GM04504 (cell line): ENCODE data around the gene NAGA.
"Not testable (repeated sequence)": the region's sequence is repeated elsewhere in the genome, so short reads cannot be mapped to it uniquely, and the experiment has no call there.

Experiments
- DNase-seq: peaks from one replicate; pipeline ENCODE4 v3.0.0-alpha.2; 2012; ENCODE audit warnings: low read depth

The NAGA gene

DNA sequence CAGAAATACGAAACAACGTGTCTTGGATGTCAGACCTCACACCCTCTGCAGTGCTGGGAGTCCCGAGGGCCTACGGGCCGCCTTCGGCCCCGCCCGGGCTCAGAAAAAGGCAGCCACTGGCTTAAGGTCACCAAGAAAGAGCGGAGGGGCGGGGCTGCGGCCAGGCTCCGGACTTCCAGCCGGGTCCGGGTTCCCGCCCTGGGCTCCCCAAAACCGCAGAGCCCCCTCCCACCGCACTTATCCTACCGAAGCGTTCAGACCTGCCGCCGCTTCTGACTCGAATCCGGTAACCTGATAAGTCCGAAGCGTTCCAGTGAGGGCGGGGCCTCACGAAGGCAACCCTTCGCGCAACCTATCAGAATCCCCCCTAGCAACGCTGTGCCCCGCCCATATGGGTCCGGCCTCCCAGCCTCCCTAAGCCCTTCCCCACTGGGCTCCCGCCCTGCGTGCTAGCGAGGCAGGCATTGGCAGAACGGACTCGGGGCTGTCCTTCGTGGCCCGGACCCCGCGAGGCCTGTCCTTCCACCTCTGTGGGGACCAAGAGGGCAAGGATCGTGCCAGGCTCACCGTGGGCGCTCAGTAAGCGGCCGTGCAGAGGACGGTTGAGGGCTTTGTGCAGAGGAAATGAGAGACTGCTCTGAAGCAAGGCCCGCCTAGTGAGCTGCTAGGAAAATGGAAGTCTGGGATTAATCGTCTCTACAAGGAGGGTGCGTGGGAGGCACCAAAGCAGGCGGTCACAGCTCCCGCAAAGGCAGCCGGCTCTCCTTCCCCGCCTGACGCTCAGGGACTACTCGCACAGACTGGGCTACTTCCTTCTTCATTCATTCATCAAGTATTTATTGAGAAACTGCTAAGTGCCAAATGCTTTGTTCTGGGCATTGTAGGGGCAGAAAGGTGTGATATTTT is at the start of gene NAGA:
Gene NAGA, minus strand, starts transcription at position 296 of the 906 bp plus-strand sequence. CDS start 515 bp downstream, outside the sequence.
- DNase-seq: peak; percentile 88

GRCh38 chr22:42116848-42117424 is 46.3 kb upstream of the NAGA start:
- no peak for DNase-seq

- not testable (repeated sequence) for DNase-seq
Observed at GRCh38 chr22:42115420-42115830, 44.8 kb upstream of the NAGA start.

DNA sequence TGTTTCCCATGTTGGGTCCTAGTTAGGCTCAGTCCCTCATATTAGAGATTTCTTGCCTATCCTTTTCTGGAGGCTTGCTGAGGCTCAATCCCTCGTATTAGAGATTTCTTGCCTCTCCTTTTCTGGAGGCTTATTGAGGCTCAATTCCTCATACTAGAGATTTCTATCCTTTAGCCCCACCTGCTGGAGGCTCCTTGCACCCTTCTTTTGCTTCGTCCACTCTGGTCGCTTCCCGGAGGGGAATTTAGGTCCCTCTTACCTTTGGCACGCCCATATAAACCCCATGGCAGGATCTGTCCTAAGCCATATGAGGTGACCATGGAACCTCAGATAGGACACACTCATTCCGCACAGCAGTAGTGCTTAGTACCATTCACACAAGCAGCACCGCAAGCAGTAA is 44.1 kb upstream of the NAGA start:
- no peak for DNase-seq

GRCh38 chr22:42112793-42113192 is 42.2 kb upstream of the NAGA start:
- DNase-seq: not testable (repeated sequence)

DNA sequence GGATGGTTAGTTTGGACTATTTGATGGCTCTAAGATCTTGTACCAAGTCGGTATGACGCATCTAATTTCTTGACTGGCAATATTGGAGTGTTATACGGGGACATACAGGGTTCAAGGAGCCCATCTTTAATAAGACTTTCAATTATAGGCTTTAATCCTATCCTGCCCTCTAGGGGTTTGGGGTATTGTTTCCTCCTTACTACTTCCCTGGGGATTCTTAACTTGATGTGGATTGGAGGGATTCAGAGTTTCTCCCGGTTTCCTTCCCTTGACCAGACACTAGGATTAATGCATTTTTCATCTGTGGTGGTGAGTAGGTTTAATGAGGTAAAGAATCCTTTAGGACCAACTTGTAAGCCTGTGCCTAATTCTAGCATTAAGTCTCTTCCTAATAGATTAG is 41.2 kb upstream of the NAGA start:
- no peak for DNase-seq

DNA sequence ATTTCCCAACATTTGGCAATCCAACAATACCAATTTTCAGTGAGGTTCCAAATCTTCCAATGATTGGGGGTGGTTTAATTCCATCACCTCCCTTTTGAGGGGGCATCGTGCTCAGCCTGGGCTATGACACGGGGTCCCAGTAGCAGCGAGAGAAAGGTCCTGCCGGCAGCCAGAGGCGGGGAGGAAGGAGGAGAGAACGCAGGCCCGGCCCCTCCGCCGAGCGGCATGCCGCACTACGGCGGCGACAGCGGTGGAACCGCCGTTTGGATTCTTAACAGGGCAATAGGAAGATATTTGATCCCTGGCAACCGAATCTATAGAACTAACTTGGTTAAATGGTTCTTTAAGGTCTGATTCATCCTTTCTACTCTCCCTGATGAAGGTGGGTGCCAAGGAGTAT is 38.2 kb upstream of the NAGA start:
- DNase-seq: no peak

GRCh38 chr22:42104332-42104860 is 33.8 kb upstream of the NAGA start:
- not testable (repeated sequence) for DNase-seq

DNA sequence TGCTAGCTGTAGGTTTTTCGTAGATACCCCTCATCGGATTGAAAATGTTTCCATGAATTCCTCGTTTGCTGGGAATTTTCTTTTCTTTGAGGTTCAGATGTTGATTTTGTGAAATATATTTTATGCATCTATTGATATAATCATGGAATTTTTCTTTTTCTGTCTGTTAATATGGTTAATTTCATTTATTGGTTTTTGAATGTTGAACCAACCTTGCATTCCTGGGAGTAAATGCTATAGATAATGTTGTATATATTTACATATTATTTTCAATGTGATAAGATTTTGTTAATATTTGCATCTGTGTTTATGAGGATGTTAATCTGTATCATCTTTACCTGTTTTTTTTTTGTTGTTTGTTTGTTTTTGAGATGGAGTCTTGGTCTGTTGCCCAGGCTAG is 30.6 kb upstream of the NAGA start:
- DNase-seq: no peak

DNA sequence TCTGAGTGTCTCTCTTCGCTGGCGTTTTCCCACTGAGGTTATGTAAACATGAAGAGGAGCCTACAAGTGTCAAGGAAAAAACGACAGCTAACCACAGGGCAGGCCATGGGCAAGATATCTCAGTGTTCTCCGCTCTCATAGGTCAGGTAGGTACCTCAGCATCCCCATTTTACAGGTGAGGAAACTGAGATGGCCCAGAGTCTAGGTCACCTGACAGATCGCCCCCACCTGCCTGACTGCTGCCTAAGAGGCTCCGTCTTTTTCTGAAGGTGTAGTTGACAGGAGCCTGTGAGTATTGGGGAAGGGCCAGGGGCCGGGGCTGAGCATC is 20.8 kb upstream of the NAGA start:
- DNase-seq: no peak

DNA sequence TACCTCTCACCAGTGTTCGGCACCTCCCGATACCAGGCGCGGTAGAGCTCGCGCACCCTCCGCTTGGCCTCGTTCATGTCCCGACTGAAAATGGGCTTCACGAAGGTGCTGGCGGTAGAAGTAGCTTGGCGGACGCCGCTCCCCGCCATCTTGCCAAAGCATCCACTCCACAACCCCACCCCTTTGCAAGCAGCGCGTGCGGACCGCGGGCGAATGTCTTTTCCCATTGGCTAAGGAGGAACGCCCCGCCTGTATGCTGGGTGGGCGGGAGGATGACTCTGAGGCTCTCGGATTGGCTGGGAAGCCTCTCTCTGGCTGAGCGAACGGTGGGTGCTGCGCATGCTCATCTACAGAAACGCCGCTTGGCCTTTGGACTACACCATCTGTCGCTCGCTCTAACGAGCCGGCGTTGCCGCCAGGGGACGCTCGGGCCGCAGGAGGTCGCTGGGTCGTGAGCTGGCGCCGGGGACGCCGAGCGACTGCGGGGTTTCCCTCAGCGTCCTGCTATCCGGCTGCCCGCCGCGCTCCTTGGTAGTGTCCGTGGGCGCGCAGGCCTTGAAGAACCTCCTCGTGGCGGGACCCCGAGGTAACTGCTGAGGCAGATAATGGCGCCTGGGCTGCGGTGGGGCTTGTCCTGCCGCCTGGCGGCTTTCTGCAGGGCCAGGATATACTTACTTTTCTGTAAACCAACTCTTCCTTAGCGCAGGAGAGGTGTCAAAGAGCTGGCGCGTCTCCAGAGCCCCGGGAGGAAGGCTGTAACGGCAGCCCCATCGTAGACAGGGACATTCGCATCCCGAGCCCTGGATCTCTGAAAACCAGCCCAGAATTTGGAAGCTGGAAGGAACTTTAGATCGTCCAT is 20.2 kb upstream of the NAGA start, which contains the start of gene NDUFA6:
Gene NDUFA6, minus strand, starts transcription at position 177 of the 859 bp plus-strand sequence. Its CDS starts 28 bp downstream, at position 149.
- DNase-seq: peak; percentile 98

DNA sequence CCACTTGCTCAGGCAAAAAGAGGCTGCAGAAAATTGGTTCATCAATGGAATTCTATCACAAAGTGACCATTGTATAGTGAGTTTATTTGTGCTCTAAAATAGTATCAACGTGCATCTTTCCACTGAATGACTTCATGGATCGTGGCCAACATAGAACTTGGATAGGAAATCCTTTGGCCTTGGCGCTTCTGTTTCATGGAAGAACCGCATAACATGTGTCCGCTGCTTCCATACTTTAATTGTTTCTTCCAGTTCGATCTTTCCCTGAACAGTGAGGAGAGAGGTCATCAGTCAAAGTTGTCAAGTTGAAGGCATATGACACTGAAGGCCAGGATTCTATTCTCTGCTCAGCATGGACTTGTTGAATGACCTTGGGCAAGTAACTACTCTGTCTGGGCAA is 15.4 kb upstream of the NAGA start:
- DNase-seq: no peak

GRCh38 chr22:42084874-42085273 is 14.3 kb upstream of the NAGA start:
- no peak for DNase-seq

DNA sequence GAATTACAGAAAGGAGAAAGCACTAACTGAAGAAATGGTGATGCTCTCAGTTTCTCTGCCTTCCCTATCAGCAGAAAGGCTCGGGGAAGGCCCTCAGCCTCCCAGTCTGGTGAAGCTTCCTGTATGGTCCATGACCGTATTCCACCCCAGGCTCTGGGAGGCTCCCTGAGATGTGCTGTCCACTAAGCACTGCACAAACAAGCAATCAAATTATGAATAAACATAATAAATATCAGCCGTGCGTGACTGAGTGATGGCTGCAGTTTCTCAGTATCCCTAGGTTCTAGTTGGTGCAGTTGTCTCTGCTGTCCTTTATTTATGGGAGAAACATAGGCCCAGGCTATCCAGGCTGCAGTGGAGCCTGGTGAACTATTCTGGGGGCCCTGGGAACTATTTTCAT is 12.5 kb upstream of the NAGA start:
- no peak for DNase-seq

DNA sequence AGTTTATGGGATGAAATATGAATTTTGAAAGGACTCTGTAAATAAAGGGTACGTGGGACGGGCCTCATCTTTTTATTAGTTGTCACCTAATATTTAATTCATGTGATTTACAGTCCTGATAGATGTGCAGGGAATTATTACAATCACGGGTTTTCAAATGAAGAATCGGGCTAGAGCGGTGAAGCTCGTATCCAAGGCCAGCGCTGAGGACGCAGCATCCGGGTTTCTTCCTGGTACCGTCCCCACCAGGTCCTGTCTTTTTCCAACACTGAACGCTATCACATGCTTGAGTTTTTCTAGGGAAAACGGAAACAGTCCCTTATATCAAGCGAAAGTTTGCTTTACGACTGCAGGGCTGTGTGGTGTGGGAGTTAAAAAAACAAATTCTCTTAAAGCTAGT is 9.7 kb upstream of the NAGA start:
- no peak for DNase-seq

DNA sequence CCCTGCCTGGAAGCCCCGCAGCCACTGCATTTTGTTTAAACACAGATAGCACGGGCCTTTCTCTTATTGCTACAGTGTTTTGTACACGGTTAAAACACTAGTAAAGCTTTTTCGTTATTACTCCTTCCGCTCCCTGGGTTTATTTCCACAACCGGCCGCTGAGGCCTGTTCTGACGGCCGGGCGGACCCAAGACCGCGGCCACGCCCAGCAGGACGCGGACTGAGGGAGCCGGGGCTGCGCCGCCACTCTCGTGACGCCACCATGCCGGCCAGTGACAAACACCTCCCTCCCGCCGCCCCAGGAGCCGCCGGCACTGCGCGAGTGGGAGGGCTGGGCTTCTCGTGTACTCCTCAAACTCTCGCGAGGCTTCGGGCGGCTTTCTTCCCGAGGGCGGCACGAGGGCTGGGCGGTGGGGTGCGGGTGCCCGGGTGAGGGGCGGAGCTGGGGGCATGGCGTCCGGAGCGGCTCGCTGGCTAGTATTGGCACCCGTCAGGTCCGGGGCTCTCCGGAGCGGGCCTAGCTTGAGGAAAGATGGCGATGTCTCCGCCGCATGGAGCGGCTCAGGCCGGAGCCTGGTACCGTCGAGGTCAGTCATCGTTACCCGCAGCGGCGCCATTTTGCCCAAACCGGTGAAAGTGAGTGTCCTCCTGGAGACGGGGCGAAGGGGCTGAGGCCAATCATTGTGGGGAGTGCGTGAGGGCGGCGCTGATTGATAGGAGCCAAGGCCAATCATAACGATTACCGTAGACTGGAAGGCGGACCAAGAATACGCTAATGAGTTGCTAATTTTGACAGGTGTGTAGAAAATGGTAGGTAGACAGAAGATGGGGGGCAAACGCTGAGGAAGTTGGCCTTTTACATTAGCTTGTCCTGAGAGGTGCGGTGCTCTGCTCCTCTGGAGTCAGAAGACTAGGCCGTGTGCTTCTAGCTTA is 9.0 kb upstream of the NAGA start, which contains the start of gene SMDT1:
Gene SMDT1, plus strand, starts transcription at position 382 of the 933 bp plus-strand sequence. Its CDS starts 69 bp downstream, at position 451.
- DNase-seq: peak; percentile 98

GRCh38 chr22:42078469-42079318 is 8.1 kb upstream of the NAGA start:
- DNase-seq: no peak

DNA sequence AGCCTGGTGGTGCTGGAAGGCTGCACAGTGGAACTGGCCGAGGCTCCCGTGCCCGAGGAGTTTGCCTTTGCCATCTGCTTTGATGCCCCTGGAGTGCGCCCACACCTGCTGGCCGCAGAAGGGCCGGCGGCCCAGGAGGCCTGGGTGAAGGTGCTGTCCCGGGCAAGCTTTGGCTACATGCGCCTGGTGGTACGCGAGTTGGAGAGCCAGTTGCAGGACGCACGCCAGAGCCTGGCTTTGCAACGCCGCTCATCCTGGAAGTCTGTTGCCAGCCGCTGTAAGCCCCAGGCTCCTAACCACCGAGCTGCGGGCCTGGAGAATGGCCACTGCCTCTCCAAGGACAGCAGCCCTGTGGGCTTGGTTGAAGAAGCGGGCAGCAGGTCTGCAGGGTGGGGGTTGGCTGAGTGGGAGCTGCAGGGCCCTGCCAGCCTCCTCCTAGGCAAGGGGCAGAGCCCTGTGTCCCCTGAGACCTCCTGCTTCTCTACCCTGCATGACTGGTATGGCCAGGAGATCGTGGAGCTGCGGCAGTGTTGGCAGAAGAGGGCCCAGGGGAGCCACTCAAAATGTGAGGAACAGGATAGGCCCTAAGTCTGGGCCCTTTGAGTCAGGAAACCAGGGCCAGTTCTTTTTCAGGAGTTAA is 7.0 kb upstream of the NAGA start:
- no peak for DNase-seq

- DNase-seq: no peak
Observed at GRCh38 chr22:42076764-42077485, 6.3 kb upstream of the NAGA start.
